Occipital lobe (tissue), 2 donors: Measurements from ENCODE around the gene S100A4. TPM values are rescaled to one million over a fixed set of nuclear protein-coding genes. Genes with fewer than 3 reads are reported as not detected.
A peak's percentile ranks its signal among the peaks of the same experiment; 100 is the strongest.
"Not testable (repeated sequence)": the region's sequence is repeated elsewhere in the genome, so short reads cannot be mapped to it uniquely, and the experiment has no call there.

Experiments
- DNase-seq: peaks from one replicate; lab custom pipeline; 2025; lab: John Stamatoyannopoulos, UW
- total RNA-seq: library from RNA; depleted of rRNA; stranded (reverse); fragments of >200 nt; gene quantifications from one replicate; pipeline ENCODE4 v1.2.3, GENCODE V29; 2014

The S100A4 gene
- total RNA-seq = 0.62 TPM

DNA sequence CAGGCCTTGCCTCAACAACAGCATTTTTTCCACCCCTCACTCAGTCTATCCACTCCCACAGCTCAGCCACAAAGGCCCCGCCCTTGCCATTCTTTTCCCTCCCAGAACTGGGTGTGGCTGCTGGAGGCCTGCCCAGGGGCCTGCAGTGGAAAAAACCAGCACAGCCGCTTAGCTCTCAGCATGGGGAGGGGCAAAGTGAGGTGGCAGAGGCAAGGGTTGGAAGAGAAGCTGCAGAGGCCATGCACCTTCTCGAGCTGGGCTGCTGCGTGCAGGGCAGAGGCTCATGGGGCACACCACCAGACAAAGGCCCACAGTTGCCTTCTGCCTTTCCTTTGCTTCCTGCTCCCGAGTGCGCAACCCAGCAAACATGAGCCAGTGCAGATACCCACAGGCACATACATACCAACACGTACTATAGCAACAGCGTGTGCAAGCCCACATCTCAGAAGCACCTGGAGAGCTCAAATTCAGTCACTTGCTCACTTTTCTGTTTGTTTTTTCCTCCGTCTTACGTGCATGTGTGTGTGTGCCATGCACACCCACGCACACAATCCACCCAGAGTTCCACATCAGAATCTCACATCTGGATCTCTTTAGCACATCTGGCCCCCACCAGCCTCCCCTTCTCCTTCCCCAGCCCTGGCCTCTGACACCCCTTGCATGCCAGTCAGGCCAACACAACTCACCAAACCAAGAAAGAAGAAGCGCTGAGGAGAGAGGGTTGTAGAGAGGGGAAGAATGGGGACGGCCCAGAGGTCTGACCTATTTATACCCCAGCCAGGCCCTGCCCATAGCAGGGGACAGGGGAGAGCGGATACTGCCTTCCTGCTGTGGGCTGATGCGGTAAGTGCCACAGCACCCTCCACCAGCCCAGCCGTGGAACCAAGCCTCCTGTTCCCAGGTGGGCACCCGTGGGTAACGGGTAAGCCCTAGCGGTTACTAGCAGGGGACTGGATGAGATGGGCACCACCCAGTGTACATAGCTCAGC, at the start of gene S100A4:
Gene S100A4 (minus strand): TSS at position 740 of the 989 bp plus-strand sequence. CDS start 1,012 bp downstream, outside the sequence.
- DNase-seq = peak; percentile 36

DNA sequence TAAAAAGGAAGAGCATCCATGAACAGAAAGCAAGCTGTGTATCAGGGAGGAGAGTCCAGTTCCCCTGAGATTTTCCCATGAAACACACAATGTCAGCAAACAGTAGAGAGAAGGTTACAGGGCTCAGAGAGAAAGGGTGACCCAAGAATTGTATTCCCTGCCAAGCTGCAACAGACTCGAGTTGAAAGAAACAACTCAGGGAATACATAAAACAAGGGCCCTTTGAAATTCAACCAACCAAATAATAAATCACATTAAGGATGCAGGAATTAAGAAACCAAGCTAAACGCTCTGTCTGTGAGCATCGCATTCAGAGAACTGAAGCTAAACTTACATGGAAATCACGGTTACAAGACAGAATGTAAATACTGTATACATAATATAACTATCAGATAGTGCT, 47.1 kb upstream of the S100A4 start:
- DNase-seq = no peak

DNA sequence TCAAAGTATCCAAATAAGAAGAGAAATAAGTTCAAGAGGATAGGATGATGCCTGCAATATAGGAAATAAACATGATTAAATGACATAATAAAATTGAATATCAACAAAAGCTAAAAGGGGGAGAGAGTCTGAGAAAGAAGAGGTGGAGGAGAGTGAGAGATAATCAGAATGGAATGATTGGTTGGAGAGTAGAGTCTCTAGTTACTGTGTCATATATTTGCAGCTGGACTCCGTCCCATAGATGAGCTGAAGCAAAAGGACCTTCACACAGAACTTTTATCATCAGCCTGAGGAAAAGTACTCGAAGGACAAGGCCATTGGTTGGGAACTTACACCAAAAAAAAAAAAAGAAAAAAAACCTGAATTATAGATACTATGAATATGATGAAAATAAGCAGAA, 42.9 kb upstream of the S100A4 start:
- no peak for DNase-seq

DNA sequence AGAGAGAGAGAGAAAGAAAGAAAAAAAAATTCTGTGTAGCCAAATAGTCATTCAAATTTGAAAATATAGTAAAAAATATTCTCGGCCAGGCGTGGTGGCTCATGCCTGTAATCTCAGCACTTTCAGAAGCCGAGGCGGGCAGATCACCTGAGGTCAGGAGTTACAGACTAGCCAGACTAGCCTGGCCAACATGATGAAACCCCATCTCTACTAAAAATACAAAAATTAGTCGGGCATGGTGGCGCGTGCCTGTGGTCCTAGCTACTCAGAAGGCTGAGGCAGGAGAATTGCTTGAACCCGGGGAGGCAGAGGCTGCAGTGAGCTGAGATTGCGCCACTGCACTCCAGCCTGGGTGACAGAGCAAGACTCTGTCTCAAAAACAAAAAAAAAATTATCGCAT, 42.4 kb upstream of the S100A4 start:
- DNase-seq = not testable (repeated sequence)

DNA sequence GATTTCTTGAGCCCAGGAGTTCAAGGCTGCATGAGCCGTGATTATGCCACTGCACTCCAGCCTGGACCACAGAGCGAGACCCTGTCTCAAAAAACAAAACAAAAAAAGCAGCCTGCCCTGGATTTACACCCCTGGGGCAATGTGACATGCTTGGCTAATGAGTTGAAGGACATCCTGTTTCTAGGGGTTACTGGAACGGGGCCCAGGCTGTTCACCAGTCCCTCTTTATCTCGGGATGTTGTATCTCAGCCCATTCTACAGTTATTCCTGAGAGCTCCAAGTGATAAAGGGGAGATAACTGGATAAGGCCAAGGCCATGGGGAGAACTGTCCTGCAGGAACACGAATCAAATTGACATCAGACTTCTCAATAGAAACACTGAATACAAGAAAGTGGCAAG, 41.7 kb upstream of the S100A4 start:
- no peak for DNase-seq

DNA sequence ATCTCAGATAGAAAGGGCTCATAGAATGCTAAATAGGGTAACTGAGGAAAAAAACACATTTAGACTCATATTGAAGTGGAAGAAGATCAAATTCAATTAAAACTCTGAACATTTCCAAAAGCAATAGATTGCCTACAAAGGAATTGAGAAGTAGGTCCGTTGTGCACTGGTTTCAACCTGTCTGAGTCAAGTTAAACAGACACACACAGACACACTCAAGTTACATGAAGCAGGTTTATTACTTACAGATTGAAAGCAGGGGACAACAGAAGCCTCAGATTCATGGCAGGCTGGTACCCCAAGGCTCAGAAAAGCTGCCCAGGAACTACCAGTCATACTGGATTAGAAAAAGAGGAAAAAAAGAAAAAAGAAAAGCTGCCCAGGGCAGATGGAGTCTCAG, 40.7 kb upstream of the S100A4 start:
- no peak for DNase-seq

DNA sequence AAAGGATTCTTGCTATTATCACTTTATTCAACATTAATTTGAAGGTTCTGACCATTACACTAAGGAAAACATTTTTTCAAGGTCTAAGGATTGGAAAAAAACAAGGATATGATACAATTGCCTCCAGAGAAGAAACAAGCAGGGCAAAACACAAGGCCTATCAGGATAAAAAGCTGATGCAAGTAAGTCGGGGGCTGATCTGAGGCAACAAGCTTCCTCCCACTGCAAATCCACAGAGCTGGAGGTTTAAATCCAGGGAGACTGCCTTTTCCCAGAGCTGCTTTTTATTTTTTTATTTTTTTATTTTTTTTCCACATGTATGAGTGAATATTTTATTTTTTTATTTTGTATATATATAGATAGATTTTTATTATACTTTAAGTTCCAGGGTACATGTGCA, 39.4 kb upstream of the S100A4 start:
- no peak for DNase-seq

DNA sequence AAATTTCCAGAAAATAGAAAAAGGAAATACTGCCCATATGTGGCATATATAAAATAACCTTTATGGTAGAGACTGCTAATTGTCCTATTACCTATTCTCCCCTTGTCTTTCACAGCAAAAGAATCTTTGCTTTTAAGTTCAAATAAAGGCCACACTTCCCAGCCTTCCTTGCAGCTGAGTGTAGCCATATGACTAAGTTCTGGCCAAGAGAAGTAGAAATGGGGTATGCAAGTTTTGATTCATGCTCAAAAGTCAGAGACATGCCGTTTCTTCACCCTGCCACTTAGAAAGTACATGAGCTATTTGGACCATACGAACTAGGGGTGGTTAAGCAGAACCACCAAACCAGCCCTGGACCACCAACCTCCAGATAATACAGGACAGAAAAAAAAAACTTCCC, 38.4 kb upstream of the S100A4 start:
- no peak for DNase-seq

DNA sequence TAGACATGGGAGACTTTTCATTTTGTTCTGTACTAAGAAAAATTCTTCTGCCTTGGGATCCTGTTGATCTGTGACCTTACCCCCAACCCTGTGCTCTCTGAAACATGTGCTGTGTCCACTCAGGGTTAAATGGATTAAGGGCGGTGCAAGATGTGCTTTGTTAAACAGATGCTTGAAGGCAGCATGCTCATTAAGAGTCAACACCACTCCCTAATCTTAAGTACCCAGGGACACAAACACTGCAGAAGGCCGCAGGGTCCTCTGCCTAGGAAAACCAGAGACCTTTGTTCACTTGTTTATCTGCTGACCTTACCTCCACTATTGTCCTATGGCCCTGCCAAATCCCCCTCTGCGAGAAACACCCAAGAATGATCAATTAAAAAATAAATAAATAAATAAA, 37.9 kb upstream of the S100A4 start:
- not testable (repeated sequence) for DNase-seq

DNA sequence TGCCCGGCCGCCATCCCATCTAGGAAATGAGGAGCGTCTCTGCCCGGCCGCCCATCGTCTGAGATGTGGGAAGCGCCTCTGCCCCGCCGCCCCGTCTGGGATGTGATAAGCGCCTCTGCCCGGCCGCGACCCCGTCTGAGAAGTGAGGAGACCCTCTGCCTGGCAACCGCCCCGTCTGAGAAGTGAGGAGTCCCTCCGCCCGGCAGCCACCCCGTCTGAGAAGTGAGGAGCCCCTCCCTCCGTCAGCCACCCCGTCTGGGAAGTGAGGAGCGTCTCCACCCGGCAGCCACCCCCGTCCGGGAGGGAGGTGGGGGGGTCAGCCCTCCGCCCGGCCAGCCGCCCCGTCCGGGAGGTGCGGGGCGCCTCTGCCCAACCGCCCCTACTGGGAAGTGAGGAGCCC, 37.2 kb upstream of the S100A4 start:
- not testable (repeated sequence) for DNase-seq

DNA sequence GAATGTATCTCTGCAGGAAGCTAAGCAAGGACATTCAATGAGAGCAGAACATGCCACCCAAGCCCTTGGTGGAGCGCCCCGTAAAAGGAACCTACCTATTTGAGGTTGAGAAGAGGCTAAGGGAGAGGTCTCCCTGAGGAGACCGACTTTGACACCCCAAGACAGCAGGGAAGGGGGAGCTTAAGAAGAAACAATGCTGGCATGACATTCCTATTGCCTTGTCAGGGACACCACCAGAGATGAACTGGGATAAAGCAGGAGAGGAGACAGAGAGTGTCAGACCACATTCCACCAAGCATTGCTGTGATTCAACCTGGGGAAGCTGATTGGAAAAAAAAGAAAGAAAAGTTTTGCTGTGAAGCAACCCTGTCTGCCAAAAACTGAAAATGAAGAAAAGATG, 33.3 kb upstream of the S100A4 start:
- no peak for DNase-seq

DNA sequence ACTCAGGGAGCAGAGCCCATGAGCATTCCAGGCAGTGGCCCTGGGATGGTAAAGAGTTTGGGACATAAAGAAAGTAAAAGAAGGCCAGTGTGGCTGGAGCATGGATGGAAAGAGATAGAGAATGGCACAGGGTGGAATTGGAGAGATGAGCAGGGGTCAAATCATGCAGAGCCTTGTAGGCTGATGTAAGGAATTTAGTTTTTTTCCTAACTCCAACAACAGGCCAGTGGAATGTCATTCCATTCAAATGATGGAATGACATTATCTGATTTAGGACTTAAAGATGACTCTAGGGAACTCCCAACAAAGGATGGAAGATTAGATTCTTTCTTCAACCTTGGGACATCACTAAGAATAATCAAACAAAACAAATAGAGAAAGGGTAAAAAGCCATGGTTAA, 32.9 kb upstream of the S100A4 start:
- no peak for DNase-seq

DNA sequence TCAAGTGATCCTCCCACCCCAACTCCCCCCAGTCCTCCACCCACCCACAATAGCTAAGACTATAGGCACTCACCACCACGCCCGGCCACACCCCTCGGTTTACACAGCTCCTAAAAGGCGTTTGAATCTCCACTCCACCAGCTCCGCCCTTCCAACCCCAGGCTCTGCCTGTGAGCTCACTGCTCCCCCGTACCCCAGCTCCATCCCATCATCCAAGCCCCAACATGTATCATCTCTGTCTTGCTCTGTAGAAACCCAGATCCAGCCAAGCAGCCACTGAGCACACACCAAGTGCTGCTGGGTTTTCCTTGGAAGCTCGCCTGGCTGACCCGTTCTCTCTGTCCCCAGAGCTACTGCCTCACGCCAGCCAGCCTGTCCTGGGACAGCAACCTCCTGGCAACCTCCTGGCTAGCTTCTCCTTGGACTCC, 32.0 kb upstream of the S100A4 start:
- DNase-seq = no peak

DNA sequence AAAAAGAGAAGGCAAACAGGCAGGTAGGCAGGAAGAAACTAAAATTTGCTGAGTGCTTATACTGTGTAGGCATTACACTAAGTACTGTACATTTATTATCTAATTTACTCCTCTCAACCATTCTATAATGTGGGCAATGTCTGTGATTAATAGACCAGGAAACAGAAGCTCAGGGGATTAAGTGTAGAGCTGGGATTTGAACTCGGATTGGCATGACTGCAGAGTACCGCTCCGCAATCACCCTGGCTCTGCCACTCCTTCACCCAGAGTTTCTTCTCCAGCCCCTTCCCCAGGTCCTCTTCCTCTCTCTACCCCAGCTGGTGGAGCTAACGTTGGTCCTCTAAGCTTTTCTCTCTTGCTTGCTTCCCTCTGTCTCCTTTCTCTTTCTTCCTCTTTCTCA, 31.5 kb upstream of the S100A4 start:
- DNase-seq = no peak

DNA sequence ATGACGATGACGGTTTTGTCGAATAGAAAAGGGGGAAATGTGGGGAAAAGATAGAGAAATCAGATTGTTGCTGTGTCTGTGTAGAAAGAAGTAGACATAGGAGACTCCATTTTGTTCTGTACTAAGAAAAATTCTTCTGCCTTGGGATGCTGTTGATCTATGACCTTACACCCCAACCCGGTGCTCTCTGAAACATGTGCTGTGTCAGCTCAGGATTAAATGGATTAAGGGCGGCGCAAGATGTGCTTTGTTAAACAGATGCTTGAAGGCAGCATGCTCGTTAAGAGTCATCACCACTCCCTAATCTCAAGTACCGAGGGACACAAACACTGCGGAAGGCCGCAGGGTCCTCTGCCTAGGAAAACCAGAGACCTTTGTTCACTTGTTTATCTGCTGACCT, 29.9 kb upstream of the S100A4 start:
- not testable (repeated sequence) for DNase-seq

DNA sequence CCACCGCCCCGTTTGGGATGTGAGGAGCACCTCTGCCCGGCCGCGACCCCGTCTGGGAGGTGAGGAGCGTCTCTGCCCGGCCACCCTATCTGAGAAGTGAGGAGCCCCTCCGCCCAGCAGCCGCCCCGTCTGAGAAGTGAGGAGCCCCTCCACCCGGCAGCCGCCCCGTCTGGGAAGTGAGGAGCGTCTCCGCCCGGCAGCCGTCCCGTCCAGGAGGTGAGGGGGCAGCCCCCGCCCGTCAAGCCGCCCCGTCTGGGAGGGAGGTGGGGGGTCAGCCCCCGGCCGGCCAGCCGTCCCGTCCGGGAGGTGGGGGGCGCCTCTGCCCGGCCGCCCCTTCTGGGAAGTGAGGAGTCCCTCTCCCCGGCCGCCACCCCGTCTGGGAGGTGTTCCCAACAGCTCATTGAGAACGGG, 29.5 kb upstream of the S100A4 start:
- not testable (repeated sequence) for DNase-seq

DNA sequence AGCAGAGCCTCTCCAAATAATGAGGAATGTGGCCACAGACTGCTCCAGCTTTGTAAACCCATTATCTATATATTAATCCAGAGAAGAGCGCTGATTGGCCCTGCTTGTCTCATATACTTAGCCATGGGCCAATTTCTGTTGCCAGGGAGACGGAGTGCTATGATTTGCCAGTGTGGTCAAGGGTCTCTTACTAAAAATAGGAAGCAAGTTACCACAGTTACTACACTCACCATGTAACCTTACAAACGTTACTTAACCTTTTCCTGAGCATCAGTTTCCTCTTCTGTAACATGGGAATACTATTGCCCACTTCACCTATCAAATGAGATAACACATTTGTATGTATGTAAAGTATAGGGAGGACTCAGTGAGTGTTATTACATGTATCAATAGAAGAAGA, 27.7 kb upstream of the S100A4 start:
- no peak for DNase-seq

DNA sequence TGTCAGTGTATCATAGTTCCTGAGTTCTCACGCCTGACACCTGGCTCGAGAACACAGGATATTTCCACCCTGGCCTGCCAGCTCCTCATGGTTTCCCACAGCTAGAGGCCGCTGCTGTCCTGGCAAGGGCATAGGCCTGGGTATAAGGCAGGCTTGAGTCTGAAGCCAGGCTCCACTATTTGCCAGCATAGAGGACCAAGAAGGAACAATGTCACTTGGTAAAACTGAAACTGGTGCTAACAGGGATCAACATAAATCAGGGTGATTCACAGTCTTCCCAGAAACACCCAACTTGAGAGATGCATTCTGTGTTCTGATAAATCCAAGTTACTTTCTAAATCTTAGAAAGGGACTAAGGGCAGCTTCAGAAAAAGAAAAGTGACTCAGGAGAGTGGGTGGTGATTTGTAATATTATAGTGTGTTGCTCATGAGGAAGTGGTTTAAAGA, 27.0 kb upstream of the S100A4 start:
- DNase-seq = peak; percentile 66

DNA sequence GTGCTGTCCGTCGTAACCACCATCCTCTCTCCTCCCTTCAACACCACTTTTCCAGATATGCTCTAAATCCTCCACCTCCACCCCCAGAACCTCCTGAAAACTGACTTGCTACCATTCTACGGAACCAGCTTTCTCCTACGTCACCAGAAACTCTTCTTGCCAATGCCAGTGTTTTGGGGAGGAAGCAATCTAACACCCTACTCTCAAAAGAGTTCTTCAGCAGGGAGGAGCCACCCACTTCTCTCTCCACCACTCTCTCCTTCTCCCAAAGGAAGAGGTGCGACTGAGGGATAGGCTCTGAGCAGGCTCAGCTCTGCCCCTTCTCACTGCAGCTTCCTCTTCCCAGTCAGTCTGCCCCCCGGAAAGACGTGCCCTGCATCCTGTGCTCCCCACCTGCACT, 26.1 kb upstream of the S100A4 start:
- DNase-seq = no peak

DNA sequence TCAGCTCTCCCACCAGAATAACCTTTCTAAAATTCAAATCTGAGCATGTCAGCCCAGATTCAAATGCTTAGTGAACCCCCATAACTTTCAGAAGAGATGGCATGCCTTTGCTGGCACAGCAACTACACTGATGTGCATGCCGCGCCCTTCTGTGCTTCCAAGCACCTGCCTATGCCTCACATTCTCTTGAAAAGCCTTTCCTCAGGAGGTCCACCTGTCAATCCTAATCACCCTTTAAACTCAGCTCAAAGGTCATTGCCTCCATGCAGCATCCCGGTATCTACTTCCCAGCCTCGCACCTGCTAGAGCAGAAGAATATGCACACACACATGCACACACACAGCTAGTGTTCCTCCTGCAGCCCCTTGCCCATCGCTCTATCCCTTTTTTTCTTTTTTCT, 25.3 kb upstream of the S100A4 start:
- no peak for DNase-seq

DNA sequence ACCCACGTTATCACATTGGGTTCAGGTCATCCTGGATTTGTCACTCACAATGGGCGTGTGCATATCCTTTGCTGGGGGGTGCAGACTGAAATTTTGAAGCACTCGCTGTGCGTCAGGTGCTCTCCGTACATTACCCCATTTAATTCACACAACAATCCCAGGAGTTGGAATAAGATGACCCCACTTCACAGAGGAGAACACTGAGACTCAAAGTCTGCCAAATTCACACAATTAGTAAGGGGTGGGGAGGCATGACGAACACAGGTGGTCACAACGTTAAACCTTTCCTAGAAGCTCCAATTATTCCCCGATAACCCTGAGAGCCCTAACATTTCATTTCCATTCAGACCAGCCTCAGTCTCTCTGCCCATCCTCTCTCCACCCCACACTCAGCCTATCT, 23.9 kb upstream of the S100A4 start:
- DNase-seq = no peak

DNA sequence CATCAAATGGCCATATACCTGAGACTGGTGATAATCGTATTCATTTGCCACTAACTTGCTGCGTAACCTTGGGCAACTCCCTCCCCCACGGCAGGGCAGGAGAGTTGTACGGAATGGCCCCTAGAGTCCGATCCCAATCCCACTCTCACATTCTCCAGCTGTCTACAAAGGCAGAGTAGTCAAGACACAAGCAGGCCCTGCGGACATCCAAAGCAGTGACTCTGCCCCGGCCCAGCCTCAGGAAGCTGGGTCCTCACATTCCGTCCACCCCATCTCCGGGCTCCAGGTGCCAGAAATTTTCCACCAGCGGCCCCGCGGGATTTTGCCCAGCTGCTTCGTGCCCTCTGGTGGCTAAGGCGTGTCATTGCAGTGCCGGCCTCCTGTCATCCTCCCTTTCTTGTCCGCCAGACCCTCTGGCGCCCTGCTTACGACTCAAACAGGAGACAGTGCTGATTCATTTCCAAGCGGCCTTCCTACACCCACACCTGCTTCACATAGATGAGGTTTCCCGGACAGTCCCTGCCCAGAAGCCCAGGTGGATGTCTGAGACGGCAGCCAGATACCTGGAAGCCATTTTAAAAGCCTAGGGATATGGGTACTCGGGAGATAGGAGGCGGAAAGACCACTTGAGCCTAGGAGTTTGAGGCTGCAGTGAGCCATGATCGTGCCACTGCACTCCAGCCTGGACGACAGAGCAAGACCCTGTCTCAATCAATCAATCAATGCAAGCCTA, 22.9 kb upstream of the S100A4 start:
- peak; percentile 64 for DNase-seq
